ENCODE measurements around the gene CRMP1.

- TF ChIP-seq, protein P1, sequence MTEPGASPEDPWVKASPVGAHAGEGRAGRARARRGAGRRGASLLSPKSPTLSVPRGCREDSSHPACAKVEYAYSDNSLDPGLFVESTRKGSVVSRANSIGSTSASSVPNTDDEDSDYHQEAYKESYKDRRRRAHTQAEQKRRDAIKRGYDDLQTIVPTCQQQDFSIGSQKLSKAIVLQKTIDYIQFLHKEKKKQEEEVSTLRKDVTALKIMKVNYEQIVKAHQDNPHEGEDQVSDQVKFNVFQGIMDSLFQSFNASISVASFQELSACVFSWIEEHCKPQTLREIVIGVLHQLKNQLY (CRISPR knock-in tag; IDR thresholded peaks at IDR 0.05): no peak
- TF ChIP-seq CTCF (IDR thresholded peaks at IDR 0.05): no peak
Measured at GRCh38 chr4:5824227-5824626, 68.7 kb downstream of the CRMP1 start.

Data from WTC11 (cell line).